CD14-positive monocyte (primary cell): ENCODE data around the gene OLFM1. TPM values are rescaled to one million over a fixed set of nuclear protein-coding genes. Genes with fewer than 3 reads are reported as not detected.

Experiments
- DNase-seq, 3 donors: peaks; one replicate each; pipeline ENCODE4 v3.0.0-alpha.2; 2011 to 2022
- H2AFZ ChIP-seq: 2 replicates; pipeline ENCODE4 v1.6.0; 2012; ENCODE audit warnings: mild to moderate bottlenecking, low read depth, low read length, inconsistent platforms; ENCODE audit not compliant: insufficient read depth, poor library complexity, severe bottlenecking
- H3K27ac ChIP-seq, 2 donors: 1 replicate in 1 of 2; 2 replicates in 1 of 2; pipeline ENCODE4 v1.5.1; 2012 to 2013; ENCODE audit warnings: low read length in 2 of 2, control low read depth in 1 of 2, inconsistent platforms in 1 of 2, low read depth in 1 of 2, mild to moderate bottlenecking in 1 of 2
- H3K27me3 ChIP-seq, 2 donors: one replicate each; pipeline versions ENCODE4 v1.6.0 to v1.6.1; 2011 to 2013; ENCODE audit warnings: low read length in 2 of 2; ENCODE audit not compliant: control insufficient read depth in 2 of 2, insufficient read depth in 2 of 2
- H3K36me3 ChIP-seq, 2 donors: replicated peaks in 1 of 2; 1 replicate in 1 of 2; 2 replicates in 1 of 2; pipeline versions ENCODE4 v1.5.1 to v1.6.1; 2012 to 2013; ENCODE audit warnings: low read length in 2 of 2, control low read depth in 1 of 2, inconsistent platforms in 1 of 2, mild to moderate bottlenecking in 1 of 2; ENCODE audit not compliant: insufficient read depth in 2 of 2, control insufficient read depth in 1 of 2
- H3K4me1 ChIP-seq, 2 donors: 1 replicate in 1 of 2; 2 replicates in 1 of 2; pipeline versions ENCODE4 v1.5.1 to v1.6.1; 2012 to 2013; ENCODE audit warnings: low read length in 2 of 2, control low read depth in 1 of 2, inconsistent platforms in 1 of 2, mild to moderate bottlenecking in 1 of 2, moderate library complexity in 1 of 2; ENCODE audit not compliant: insufficient read depth in 2 of 2, control insufficient read depth in 1 of 2
- H3K4me2 ChIP-seq: replicated peaks from 2 replicates; pipeline ENCODE3; 2012; ENCODE audit warnings: low read length, moderate library complexity, mild to moderate bottlenecking; ENCODE audit not compliant: poor library complexity, severe bottlenecking; ENCODE audit errors: extremely low read depth
- H3K4me3 ChIP-seq, 3 experiments: fragments of 200-600 bp in 1 of 3; sonication (generic) in 1 of 3; replicated peaks in 1 of 3; 1 replicate in 2 of 3; 2 replicates in 1 of 3; pipeline ENCODE4 v1.5.1; 2011 to 2013; ENCODE audit warnings: low read length in 3 of 3, mild to moderate bottlenecking in 3 of 3, control low read depth in 2 of 3, low read depth in 2 of 3, inconsistent platforms in 1 of 3, moderate library complexity in 1 of 3
- H3K79me2 ChIP-seq: 2 replicates; pipeline ENCODE4 v1.6.0; 2012; ENCODE audit warnings: mild to moderate bottlenecking, control low read depth, inconsistent platforms, low read length, moderate library complexity; ENCODE audit not compliant: insufficient read depth
- H3K9ac ChIP-seq: 2 replicates; pipeline ENCODE4 v1.6.0; 2017; ENCODE audit warnings: low read length, mild to moderate bottlenecking; ENCODE audit not compliant: insufficient read depth, poor library complexity, severe bottlenecking
- H3K9me3 ChIP-seq, 2 donors: replicated peaks in 1 of 2; 1 replicate in 1 of 2; 2 replicates in 1 of 2; pipeline versions ENCODE4 v1.5.1 to v1.6.1; 2012 to 2013; ENCODE audit warnings: low read length in 2 of 2, control low read depth in 1 of 2; ENCODE audit not compliant: control insufficient read depth in 1 of 2, insufficient read depth in 1 of 2
- H4K20me1 ChIP-seq: 2 replicates; pipeline ENCODE4 v1.6.0; 2012; ENCODE audit warnings: mild to moderate bottlenecking, low read length, control low read depth, moderate library complexity; ENCODE audit not compliant: insufficient read depth
- H3K27ac Mint-ChIP-seq, 7 donors: one replicate each; pipeline ENCODE4 v1.8.0; 2020; ENCODE audit warnings: mild to moderate bottlenecking in 7 of 7, mixed read lengths in 7 of 7, moderate library complexity in 6 of 7, inconsistent platforms in 2 of 7
- H3K27me3 Mint-ChIP-seq, 3 donors: one replicate each; pipeline ENCODE4 v1.8.0; 2021 to 2022; ENCODE audit warnings: low read depth in 3 of 3, mild to moderate bottlenecking in 3 of 3, mixed read lengths in 3 of 3, moderate library complexity in 3 of 3, inconsistent platforms in 1 of 3
- H3K36me3 Mint-ChIP-seq, 2 donors: one replicate each; pipeline ENCODE4 v1.8.0; 2020; ENCODE audit warnings: mixed read lengths in 2 of 2, inconsistent platforms in 1 of 2, mild to moderate bottlenecking in 1 of 2
- H3K4me1 Mint-ChIP-seq: one replicate; pipeline ENCODE4 v1.8.0; 2020; ENCODE audit warnings: mild to moderate bottlenecking, mixed read lengths
- H3K4me3 Mint-ChIP-seq, 2 donors: one replicate each; pipeline ENCODE4 v1.8.0; 2020; ENCODE audit warnings: mild to moderate bottlenecking in 2 of 2, mixed read lengths in 2 of 2, moderate library complexity in 1 of 2
- H3K9me3 Mint-ChIP-seq, 7 donors: one replicate each; pipeline ENCODE4 v1.8.0; 2020 to 2022; ENCODE audit warnings: mixed read lengths in 7 of 7, mild to moderate bottlenecking in 6 of 7, moderate library complexity in 6 of 7, inconsistent platforms in 2 of 7
- WGBS: methylation state at CpG from one replicate; pipeline ENCODE4 v1.1.5; 2013; ENCODE audit warnings: missing lambda C conversion rate; ENCODE audit not compliant: insufficient coverage; 5-methylcytosine and 5-hydroxymethylcytosine counted together
- intact Hi-C, 2 donors: fragments of 100-400 bp; cut with micrococcal nuclease; formaldehyde crosslinking; loops; one replicate each; pipeline versions ENCODE4 v1.15.0 to v1.15.1; 2023
- polyA plus RNA-seq, 3 donors: library from polyadenylated mRNA; depleted of rRNA in 1 of 3; unstranded in 2 of 3; stranded (reverse) in 1 of 3; fragments of 300-500 nt in 2 of 3; fragments of >200 nt in 1 of 3; fragmentation: Illumina TruSeq in 2 of 3; gene quantifications; 1 replicate in 2 of 3; 2 replicates in 1 of 3; pipeline ENCODE4 v1.2.3, GENCODE V29; 2012 to 2021
- TF ChIP-seq, protein P1 (sequence below): fragments of 200-600 bp; IDR thresholded peaks from one replicate; pipeline ENCODE4 v1.8.0; 2022; ENCODE audit warnings: antibody characterized with exemption, mild to moderate bottlenecking

Gene OLFM1
- polyA plus RNA-seq, 3 donors, result 7.6 to 10.9 (median 9.4) TPM

DNA sequence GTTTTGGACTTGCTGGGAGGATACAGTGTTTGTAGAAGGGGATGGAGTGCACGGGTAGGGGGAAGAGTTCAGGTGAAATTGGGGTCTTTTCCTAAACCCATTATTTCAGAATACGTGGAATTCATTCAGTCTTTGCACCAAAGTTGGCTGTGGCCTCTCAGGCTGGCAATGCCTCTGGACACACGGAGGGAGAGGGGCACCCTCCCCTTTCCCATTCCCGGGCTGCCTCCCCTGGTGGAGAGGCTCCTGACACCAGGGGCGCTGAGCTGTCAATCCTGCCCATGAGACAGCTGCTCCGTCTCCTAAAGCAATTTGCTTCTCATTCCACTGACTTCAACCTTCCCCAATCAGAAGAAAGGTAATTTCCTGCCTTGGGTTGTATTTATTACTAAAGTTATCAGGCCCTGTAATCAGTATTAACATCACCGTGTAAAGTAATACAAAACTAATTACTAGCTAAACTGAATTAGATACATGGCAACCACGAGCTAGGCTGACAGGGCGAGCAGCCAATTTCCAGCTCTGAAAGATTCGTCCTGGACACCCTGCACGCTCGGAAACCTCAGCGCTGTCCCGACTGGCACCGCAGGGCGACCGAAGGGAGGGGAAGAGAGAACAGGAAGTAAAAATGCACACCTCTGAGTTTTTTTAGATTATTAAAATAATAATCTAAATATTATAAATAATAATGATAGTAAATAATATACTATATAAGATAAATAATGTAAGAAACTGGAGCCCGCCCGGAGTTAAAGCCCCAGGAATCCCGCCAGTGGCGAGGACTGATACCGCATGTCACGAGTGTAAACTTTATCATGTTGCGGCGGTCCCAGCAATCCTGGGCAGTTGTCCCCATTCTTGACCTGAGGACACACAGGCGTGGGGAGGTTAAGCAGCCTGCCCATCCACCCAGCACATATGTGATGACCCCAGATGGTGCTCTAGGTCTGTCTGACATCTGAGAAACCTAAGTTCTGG, 6.9 kb upstream of the OLFM1 start:
- no peak for DNase-seq

DNA sequence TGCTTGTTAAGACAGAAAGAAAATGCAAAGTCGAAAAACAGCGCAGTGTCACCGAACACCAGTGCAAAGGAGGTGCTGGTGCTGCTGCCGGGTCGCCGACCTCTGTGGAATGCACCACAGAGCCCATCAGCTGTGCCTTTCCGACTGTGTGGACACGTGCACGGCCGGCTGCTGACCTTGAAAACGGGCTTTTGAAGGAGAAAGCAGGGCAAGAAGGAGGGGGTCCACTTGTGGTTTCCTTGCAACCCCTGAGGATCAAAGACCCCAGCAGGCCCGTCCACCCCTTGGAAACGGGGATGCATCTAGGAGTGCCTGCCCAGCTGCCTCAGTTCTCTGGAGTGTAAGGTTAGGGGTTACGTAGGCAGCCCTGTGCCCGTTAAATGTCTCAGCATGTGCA, 6.2 kb upstream of the OLFM1 start:
- DNase-seq, result no peak
- TF ChIP-seq, protein P1, sequence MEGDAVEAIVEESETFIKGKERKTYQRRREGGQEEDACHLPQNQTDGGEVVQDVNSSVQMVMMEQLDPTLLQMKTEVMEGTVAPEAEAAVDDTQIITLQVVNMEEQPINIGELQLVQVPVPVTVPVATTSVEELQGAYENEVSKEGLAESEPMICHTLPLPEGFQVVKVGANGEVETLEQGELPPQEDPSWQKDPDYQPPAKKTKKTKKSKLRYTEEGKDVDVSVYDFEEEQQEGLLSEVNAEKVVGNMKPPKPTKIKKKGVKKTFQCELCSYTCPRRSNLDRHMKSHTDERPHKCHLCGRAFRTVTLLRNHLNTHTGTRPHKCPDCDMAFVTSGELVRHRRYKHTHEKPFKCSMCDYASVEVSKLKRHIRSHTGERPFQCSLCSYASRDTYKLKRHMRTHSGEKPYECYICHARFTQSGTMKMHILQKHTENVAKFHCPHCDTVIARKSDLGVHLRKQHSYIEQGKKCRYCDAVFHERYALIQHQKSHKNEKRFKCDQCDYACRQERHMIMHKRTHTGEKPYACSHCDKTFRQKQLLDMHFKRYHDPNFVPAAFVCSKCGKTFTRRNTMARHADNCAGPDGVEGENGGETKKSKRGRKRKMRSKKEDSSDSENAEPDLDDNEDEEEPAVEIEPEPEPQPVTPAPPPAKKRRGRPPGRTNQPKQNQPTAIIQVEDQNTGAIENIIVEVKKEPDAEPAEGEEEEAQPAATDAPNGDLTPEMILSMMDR, result no peak
- no peak overlapping the region for H3K4me3 ChIP-seq
- H4K20me1 ChIP-seq, result no peaks in the 10 kb centered on the region
- H3K27ac ChIP-seq, result no peak overlapping the region
- peaks cover 6% of the 10 kb centered on the region for H3K4me1 Mint-ChIP-seq
- peaks cover 10 to 46% of the 10 kb centered on the region in 2 donors for H3K27me3 ChIP-seq
- no peak overlapping the region for H3K4me2 ChIP-seq
- 95% methylated on average over 15 of the region's 15 CpGs for WGBS
- no peak overlapping the region for H3K9ac ChIP-seq
- peaks cover 0 to 4% of the 10 kb centered on the region in 2 donors for H3K4me1 ChIP-seq
- H3K36me3 ChIP-seq, result no peaks in the 10 kb centered on the region
- no peaks in the 10 kb centered on the region for H3K79me2 ChIP-seq
- no peak overlapping the region for H3K27ac Mint-ChIP-seq
- no peak overlapping the region for H2AFZ ChIP-seq
- peaks cover 36 to 60% (median 43%) of the 10 kb centered on the region in 3 donors for H3K27me3 Mint-ChIP-seq
- intact Hi-C loops, result no loop called here
- H3K9me3 Mint-ChIP-seq, result peaks cover 0 to 14% (median 7%) of the 10 kb centered on the region in 7 donors
- peaks cover 3 to 9% of the 10 kb centered on the region in 2 donors for H3K9me3 ChIP-seq
- peaks cover 2 to 4% of the 10 kb centered on the region in 2 donors for H3K36me3 Mint-ChIP-seq
- H3K4me3 Mint-ChIP-seq, result no peak overlapping the region

More for the DNA sequence above, 6.9 kb upstream of the OLFM1 start:
- Histone ChIP-seq H4K20me1 (no peaks in the 10 kb centered on the region), H3K79me2 (no peaks in the 10 kb centered on the region), H3K27ac (no peak overlapping the region), H3K9me3 (peaks cover 3 to 4% of the 10 kb centered on the region in 2 donors), H3K4me1 (no peaks in the 10 kb centered on the region), H3K4me2 (no peak overlapping the region), H2AFZ (no peak overlapping the region), H3K9ac (no peak overlapping the region), H3K36me3 (no peaks in the 10 kb centered on the region), H3K27me3 (peaks cover 9 to 44% of the 10 kb centered on the region in 2 donors), H3K4me3 (no peak overlapping the region)
- Mint-ChIP-seq H3K36me3 (no peaks in the 10 kb centered on the region), H3K27ac (no peak overlapping the region), H3K9me3 (peaks cover 0 to 10% (median 5%) of the 10 kb centered on the region in 7 donors), H3K4me1 (peaks cover 2% of the 10 kb centered on the region), H3K4me3 (no peak overlapping the region), H3K27me3 (peaks cover 33 to 59% (median 42%) of the 10 kb centered on the region in 3 donors)
- TF ChIP-seq, protein P1, result no peak
- 84% methylated on average over 7 of the region's 26 CpGs for WGBS
- intact Hi-C loops, result no loop called here
